Measurements from ENCODE around the gene TFEB.

Gene TFEB

DNA sequence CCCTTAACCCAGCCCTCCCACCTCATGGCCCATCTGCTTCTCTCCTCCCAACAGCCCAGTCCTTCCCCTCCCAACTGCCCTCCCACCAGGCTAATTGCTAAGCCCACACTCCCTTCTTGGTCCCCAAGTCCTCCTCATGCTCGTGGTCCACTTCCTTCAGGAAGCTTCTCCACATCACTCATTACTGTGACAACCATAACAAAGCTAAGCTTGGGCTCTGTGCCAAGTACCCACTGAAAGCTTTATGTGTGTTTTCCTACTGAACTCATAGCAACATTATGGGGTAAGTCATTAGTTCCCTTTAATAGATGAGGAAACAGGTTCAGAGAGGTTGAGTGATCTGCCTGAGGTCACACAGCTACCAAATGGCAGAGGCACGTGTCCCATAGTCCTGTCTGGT, 28.1 kb upstream of the TFEB start:
- DNase-seq: no peak

DNA sequence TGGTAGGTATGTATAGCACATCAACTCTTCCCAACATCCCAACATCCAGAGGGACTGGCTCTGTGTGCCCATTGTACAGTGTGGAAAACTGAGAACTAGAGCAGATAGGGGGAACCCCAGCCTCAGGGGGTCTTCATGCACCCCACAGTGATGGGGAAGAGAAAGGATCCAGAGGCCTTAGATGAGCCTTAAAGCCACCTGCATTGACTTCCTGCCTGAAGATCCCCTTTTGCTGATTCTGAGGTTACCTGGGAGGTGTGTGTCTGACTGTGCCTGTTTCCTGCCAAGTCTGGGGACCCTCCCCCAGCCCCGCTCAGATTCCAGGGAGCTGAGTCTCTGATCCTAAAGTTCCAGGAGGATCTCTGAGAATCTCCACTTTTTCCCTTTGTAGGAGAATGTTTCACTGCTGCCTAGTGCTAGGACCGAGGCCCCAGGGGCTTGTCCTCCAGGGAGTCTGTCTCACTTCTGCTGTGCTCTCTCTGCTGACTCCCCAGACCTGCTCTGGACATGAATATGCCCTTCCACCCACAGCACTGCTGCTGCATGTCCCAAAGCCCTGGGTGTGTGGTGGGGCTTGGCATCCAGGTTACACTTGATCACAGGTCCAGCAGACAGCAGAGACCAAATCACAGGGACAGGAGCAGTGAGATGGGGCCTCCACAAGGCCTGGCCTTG, 24.6 kb upstream of the TFEB start:
- DNase-seq: no peak

DNA sequence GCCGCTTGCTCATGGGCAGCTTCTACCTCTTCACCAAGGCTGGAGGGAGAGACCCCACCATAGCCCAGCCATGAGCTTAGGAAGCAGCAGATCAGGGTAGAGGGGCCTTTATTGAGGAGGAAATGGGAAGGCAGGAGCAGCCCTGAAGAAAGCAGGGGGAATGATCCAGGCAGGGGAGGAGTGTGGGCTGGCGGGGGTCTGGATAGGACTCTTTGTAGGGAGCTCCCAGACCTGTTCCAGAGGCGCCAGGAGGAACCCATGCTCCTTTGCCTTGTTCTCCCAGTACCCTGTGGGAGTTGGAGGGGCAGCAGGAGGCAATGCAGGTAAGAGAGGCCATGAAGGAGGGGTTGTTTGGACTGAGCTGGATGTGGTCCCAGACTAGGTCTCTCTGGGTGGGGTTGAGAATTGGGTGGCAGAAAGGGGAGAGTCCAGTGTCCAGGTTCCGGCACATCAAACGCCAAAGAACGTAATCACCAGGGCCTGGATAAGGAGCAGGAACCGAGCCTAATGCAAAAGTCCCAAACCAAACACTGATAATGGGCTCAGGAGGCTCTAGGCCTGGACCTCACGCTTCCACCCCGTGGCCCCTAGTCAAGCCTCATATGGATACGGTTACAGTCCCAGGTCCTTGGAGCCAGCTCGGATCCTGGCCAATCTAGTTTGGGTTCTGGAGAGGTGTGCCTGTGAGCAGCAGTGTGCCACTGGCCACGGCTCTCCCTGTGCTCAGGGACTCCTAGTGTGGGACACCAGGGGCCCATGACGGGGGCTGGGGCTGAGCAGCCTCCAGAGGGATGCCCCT, 23.9 kb upstream of the TFEB start:
- no peak for DNase-seq

DNA sequence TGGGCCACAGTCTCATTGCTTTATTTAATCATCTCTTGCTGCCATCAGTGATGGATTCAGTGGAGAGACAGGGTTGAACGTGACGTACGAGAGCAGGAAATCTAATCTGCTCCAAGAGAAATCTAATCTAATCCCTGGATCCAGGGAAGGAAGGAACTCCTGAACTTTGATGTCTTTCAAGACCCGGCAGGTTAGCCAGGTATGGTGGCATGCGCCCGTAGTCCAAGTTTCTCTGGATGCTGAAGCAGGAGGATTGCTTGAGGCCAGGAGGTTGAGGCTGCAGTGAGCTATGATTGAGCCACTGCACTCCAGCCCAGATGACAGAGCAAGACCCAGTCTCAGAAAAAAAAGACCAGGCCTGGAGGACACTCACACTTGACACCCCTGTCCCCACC, 23.2 kb upstream of the TFEB start:
- no peak for DNase-seq

DNA sequence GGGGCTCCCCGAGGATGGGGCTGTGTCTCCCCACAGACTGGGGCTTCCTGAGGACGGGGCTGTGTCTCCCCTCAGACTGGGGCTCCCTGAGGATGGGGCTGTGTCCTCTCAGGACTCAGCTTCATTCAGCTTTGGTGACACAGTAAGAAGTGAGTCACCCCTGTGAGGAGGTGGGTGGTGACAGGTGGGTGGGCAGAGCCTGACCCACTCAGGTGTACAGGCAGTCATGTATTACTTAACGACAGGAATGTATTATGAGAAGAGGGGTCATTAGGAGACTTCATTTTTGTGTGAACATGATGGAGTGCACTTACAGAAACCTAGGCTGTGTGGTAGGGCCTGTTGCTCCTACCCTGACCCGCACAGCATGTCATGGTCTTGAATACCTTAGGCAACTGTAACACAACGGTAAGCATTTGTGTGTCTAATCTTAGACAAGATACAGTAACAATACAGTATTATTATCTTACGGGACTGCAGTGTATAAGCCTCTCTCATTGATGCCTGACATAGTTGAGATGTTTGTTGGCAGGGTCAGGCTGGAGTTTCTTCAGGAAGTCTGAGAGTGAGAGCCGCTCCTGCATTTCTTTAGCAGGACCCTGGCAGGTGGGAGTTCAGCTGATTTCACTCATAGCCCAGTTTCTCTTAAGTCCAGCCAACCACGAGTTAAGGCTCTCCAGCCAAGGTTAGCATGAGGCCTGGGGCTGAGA, 22.7 kb upstream of the TFEB start:
- no peak for DNase-seq

DNA sequence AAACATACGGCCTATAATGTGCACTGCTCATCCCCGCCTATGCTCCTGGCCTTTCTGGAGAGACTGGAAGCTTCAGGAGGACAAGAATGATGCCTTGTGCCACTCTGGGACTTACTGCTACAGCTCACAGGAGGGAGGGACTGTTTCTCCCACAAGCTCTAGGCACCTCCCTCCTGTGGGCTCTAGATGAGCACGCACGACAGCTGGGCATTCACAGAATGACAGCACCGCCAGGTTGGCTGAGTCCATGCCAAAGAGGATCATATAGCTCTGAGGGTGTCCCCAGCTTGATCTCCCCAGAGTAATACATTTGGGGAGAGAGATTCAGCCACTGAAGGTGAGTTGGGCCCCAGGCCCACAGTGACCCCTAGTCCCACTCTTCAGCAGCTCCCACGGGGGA, 21.9 kb upstream of the TFEB start:
- DNase-seq: no peak

- no peak for DNase-seq
Observed at GRCh38 chr6:41756354-41756753, 20.9 kb upstream of the TFEB start.

DNA sequence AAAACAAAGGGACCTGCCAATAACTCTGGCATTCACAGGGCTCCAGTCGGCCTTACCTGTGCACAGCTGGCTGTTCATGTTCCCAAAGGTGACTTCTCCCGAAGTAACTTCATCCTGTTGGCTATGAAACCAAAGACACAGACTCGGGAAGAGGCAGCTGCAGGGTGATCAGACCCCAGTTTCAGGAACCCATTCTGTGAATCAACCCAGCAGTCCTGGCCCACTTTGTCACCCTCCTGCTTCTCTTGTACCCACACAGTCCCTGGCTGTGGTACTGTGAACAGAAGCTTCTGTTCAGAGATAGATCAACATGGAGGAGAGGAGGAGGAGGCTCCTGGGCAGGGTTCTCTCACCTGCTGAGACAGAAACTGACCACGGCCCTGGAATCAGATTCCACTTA, 20.5 kb upstream of the TFEB start:
- DNase-seq: no peak

- DNase-seq: no peak
Observed at GRCh38 chr6:41750374-41750773, 15.0 kb upstream of the TFEB start.

DNA sequence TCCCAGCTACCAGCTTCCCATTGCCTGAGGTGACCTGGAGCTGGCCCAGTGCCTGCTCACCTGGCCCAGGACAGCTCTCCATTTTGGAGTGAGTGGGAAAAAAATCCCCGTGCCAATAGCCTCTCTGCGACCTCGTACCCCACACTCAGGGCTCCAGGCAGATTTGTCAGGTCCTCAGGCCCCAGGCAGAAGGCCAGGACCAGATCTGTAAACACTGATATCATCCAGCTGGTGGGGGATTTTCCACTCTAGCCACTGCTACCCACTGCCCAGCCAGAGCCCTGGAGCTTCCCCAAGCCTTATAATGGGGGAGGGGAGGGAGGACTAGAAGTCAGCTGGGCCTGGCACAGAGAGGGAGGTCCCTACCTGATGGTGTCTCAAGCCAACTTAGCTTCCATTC, 13.1 kb upstream of the TFEB start:
- no peak for DNase-seq

- DNase-seq: no peak
Observed at GRCh38 chr6:41748102-41748477, 12.7 kb upstream of the TFEB start.

DNA sequence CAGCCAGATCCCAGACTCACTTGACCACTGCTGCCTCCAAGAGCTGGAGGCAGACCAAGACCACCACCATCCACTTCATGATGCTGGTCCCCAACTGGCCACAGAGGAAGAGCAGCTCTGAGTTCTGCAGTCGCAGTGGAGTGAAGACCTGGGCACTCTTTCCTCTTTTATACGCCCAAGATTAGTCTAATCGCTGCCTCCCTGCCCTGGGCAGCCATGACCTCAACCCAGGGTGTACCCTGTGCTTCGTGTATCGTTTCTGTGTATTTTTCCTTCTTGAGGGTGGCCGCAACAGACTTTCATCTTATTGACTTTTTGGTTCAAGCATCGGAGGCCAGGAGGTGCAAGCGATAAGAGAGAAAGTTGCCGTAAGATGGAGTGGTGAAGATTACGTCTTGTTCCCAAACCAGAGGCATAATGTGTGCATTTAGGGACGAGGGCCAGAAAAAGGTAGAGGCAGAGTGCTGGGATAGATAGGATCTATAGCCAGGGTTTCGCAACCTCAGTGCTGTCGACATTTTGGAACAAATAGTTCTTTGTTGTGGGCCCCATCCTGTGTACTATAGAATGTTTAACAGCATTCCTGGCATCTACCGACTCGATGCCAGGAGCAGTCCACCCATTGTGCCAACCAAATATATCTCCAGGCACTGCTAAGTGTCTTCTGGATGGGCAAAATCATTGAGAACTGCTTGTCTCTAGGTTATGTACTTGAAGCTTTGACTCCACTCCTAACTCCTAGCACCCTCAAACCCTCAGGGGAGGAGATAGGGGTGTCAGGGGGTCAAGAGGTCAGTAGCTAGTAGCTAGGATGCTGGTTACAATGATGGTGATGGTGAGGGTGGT, 12.1 kb upstream of the TFEB start, which contains the start of gene PGC:
TSS of gene PGC (minus strand) at position 142 of the 846 bp plus-strand sequence. CDS start at position 79, 63 bp downstream.
- DNase-seq: no peak

DNA sequence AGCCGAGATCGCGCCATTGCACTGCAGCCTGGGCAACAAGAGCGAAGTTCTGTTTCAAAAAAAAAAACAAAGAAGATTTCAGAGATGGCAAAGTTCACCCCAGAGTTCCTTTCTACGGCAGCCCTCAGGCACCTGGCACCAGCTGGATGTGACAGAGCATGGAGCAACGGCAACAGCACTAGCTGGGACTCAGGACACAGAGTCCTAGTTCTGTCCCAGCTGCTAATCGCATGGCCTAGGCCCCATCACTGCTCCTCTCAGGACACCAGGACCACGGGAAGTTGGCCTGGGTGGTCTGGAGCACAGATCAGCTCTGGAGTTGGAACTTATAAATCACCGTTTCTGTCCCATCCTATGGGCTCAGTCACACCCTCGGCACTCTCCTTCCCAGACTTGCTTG, 10.7 kb upstream of the TFEB start:
- no peak for DNase-seq

DNA sequence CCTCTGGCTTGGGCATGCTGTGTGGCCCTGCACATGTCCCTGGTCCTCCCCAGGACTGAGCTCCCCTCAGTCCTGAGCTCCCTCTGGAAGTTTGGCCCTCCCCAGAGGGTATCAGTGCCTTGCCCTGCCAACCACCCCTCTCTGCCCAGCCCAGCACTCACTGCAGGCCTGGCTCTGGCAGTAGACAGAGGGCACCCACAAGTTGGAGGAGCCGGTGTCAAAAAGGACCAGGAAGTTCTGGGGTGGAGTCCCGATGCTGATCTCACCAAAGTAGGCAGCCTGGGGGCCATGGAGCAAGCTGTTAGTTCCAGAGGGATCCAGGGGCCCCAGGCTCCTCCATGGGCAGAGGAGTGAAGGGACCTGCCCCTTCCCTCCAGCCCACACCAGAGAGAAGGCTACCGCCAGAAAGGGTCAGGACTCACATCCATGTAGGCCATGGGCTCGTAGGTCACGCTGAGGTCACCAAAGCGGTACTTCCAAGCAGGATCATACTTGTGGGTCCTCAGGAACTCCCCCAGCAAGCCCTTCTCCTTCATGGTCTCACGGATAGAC, 8.9 kb upstream of the TFEB start:
- no peak for DNase-seq

DNA sequence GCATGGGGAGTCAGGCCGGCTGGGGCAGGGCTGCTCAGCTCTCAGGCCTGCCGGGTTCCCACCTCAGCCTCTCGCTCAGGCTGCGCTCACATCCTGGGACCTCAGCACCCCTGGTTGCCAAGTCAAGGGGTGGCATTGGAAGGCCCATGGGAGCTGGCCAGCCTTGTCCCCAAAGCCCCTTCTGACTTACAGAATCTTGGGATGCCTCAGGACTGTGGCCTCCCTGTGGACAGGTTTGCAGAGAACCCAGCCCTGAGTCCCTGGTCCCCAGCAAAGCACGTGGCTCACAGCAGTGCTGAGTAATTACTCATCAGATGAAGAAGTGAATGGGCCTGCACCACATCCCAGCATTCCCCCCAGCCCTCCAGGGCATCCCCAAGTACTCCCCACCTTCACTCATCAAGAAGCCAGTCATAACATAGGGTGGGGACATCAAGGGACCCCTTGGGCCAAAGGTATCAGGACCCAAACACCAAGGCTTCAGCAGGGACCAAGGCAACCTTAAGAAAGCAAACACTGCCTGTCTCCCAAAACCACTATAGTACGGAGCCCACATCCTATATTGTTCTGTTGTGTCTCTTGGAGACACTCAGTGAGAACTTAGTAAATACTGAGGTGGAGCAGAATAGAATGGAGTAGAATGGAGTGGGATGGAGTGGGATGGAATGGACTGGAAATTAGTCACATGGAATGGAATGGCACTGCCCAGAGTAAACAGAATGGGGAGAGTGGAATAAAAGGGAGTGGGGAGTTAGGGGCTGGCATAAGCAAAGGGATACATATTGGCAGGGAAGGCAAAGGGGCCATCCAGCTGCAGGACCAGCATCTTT, 8.2 kb upstream of the TFEB start:
- no peak for DNase-seq

- no peak for DNase-seq
Observed at GRCh38 chr6:41741625-41742490, 6.5 kb upstream of the TFEB start.

DNA sequence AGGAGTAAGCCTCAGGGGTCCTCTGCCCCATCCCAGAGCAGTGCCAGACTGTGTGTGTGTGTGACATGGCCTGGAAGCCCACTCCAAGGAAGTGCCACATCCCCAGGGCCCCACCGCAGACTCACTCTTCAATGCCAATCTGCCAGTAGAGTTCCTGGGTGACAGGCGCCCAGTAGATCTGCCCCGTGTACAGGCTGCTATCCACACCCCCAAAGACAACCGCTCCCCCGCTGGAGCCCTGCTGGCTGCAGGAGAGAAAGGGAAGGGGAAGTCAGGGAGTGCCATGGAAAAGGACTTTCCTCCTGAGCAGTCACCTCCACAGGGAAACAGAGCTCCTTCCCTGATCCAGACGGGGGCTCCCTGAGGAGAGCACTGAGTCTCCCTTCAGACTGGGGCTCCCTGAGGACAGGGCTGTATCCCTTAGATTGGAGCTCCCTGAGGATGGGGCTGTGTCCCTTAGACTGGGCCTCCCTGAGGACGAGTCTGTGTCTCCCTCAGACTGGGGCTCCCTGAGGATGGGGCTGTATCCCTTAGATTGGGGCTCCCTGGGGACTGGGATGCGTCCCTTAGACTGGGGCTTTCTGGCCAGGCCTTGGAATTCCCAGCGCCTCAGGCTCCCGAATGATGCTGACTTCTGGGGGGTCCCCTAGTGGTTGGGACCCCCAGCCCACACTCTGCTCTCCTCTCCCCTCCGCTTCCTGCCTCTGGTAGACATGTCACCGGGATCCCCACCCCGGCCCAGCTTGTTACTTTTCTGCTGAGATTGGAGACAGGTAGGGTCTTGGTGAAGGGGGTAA, 5.2 kb upstream of the TFEB start:
- DNase-seq: no peak

GRCh38 chr6:41739041-41739440, 3.6 kb upstream of the TFEB start:
- DNase-seq: no peak

DNA sequence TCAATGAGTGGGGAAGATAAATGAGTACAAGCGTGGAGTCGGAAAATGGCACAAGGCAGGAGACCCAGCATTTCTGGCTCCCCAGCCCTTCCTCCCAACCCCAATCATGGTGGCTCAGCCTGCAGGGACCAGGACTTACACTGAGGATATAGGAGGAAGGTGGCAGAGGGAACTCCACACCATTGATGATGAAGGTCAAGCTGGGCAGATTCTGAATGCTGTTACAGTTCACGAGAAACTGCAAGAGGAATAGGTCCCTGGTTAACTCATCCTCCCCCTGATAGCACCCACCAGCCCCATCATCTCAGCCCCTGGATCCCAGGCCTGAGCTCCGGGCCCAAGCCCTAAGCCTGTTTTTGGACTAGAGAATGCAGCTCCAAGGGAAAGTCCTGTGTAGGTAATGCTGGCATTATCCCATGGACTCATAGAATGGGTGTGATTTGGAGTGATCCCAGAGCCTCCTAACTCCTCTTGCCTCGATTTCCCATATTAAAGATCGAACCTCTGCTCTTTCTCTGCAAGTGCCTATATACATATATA, 2.3 kb upstream of the TFEB start:
- no peak for DNase-seq
